CD4-positive, alpha-beta T cell treated with Interleukin-1 beta for 1 hour (primary cell): ENCODE data around the gene NKAIN2.
"Not testable (repeated sequence)": the region's sequence is repeated elsewhere in the genome, so short reads cannot be mapped to it uniquely, and the experiment has no call there.

ENCODE experiments used
- DNase-seq, 2 donors: peaks; one replicate each; pipeline ENCODE4 v3.0.0-alpha.2; 2020 to 2022

Gene NKAIN2

GRCh38 chr6:124119596-124119995, 315.9 kb downstream of the NKAIN2 start:
- DNase-seq = no peak

- DNase-seq = no peak
Observed at GRCh38 chr6:124123617-124124209, 320.0 kb downstream of the NKAIN2 start.

GRCh38 chr6:124131259-124131658, 327.6 kb downstream of the NKAIN2 start:
- no peak for DNase-seq

- DNase-seq = no peak
Observed at GRCh38 chr6:124131779-124132178, 328.1 kb downstream of the NKAIN2 start.

- no peak for DNase-seq
Observed at GRCh38 chr6:124132256-124132655, 328.6 kb downstream of the NKAIN2 start.

GRCh38 chr6:124142852-124143251, 339.2 kb downstream of the NKAIN2 start:
- DNase-seq = no peak

GRCh38 chr6:124143435-124143834, 339.8 kb downstream of the NKAIN2 start:
- DNase-seq = no peak

GRCh38 chr6:124147621-124148020, 344.0 kb downstream of the NKAIN2 start:
- no peak for DNase-seq

- no peak for DNase-seq
Observed at GRCh38 chr6:124148236-124148957, 344.7 kb downstream of the NKAIN2 start.

GRCh38 chr6:124149646-124150045, 346.0 kb downstream of the NKAIN2 start:
- DNase-seq = no peak

GRCh38 chr6:124158024-124158423, 354.4 kb downstream of the NKAIN2 start:
- DNase-seq = no peak

- no peak for DNase-seq
Observed at GRCh38 chr6:124163676-124164075, 360.0 kb downstream of the NKAIN2 start.

GRCh38 chr6:124164343-124164742, 360.7 kb downstream of the NKAIN2 start:
- no peak for DNase-seq

- DNase-seq = not testable (repeated sequence)
Observed at GRCh38 chr6:124167249-124167648, 363.6 kb downstream of the NKAIN2 start.

GRCh38 chr6:124190256-124190655, 386.6 kb downstream of the NKAIN2 start:
- no peak for DNase-seq

GRCh38 chr6:124193132-124193531, 389.5 kb downstream of the NKAIN2 start:
- no peak for DNase-seq

- DNase-seq = no peak
Observed at GRCh38 chr6:124197148-124197547, 393.5 kb downstream of the NKAIN2 start.

GRCh38 chr6:124199286-124199685, 395.6 kb downstream of the NKAIN2 start:
- DNase-seq = no peak

- DNase-seq = no peak
Observed at GRCh38 chr6:124200661-124201060, 397.0 kb downstream of the NKAIN2 start.

GRCh38 chr6:124203101-124203811, 399.6 kb downstream of the NKAIN2 start:
- no peak for DNase-seq

GRCh38 chr6:124203812-124204167, 400.1 kb downstream of the NKAIN2 start:
- no peak for DNase-seq

GRCh38 chr6:124205921-124206320, 402.3 kb downstream of the NKAIN2 start:
- no peak for DNase-seq

GRCh38 chr6:124223611-124224345, 420.1 kb downstream of the NKAIN2 start:
- DNase-seq = no peak
